ENCODE results near the gene JMJD7.
"Not testable (repeated sequence)": the region's sequence is repeated elsewhere in the genome, so short reads cannot be mapped to it uniquely, and the experiment has no call there.

JMJD7 gene

GRCh38 chr15:41823502-41823901, 4.4 kb upstream of the JMJD7 start:
- no peak for DNase-seq

- DNase-seq: no peak
Observed at GRCh38 chr15:41824062-41824745, 3.7 kb upstream of the JMJD7 start.

GRCh38 chr15:41825145-41825544, 2.7 kb upstream of the JMJD7 start:
- DNase-seq: no peak

GRCh38 chr15:41825572-41826535, 2.0 kb upstream of the JMJD7 start:
- DNase-seq: no peak

GRCh38 chr15:41827290-41827879, 507 bp upstream of the JMJD7 start:
- peak; percentile 37 for DNase-seq

GRCh38 chr15:41828807-41829141, 882 bp downstream of the JMJD7 start:
- DNase-seq: no peak

GRCh38 chr15:41829959-41830646, 2.2 kb downstream of the JMJD7 start:
- DNase-seq: no peak

GRCh38 chr15:41831291-41831690, 3.4 kb downstream of the JMJD7 start:
- not testable (repeated sequence) for DNase-seq

- no peak for DNase-seq
Observed at GRCh38 chr15:41832208-41832607, 4.3 kb downstream of the JMJD7 start.

GRCh38 chr15:41832875-41833274, 5.0 kb downstream of the JMJD7 start:
- DNase-seq: no peak

GRCh38 chr15:41834096-41834495, 6.2 kb downstream of the JMJD7 start:
- DNase-seq: no peak

- DNase-seq: no peak
Observed at GRCh38 chr15:41836073-41836472, 8.2 kb downstream of the JMJD7 start.

GRCh38 chr15:41836713-41837454, 9.0 kb downstream of the JMJD7 start:
- DNase-seq: no peak

- no peak for DNase-seq
Observed at GRCh38 chr15:41838400-41838897, 10.6 kb downstream of the JMJD7 start, which contains the start of gene PLA2G4B. TSS of gene PLA2G4B (plus strand) at chr15:41838847. CDS start at chr15:41838914, 67 bp downstream.

- no peak for DNase-seq
Observed at GRCh38 chr15:41839781-41840491, 12.0 kb downstream of the JMJD7 start.

- no peak for DNase-seq
Observed at GRCh38 chr15:41840673-41841072, 12.8 kb downstream of the JMJD7 start.

GRCh38 chr15:41841131-41841530, 13.2 kb downstream of the JMJD7 start:
- no peak for DNase-seq

GRCh38 chr15:41842229-41842628, 14.3 kb downstream of the JMJD7 start:
- no peak for DNase-seq

GRCh38 chr15:41843571-41843970, 15.7 kb downstream of the JMJD7 start:
- DNase-seq: no peak

GRCh38 chr15:41844814-41845213, 16.9 kb downstream of the JMJD7 start:
- DNase-seq: no peak

- no peak for DNase-seq
Observed at GRCh38 chr15:41847206-41847605, 19.3 kb downstream of the JMJD7 start.

Data from NCI-H146 (cell line).